Subcutaneous preadipocyte (primary cell): Measurements from ENCODE around the gene HS3ST1. TPM values are rescaled to one million over a fixed set of nuclear protein-coding genes. Genes with fewer than 3 reads are reported as not detected.

Experiments
- small RNA-seq: library from RNA; depleted of rRNA; stranded (forward); fragments of <200 nt; gene quantifications from one replicate; pipeline ENCODE3, GENCODE V24; 2012
- total RNA-seq: library from RNA; depleted of rRNA; stranded (reverse); fragments of >200 nt; gene quantifications from 2 replicates; pipeline ENCODE4 v1.2.3, GENCODE V29; 2012

HS3ST1 gene
- not detected in 2 replicates for total RNA-seq

DNA sequence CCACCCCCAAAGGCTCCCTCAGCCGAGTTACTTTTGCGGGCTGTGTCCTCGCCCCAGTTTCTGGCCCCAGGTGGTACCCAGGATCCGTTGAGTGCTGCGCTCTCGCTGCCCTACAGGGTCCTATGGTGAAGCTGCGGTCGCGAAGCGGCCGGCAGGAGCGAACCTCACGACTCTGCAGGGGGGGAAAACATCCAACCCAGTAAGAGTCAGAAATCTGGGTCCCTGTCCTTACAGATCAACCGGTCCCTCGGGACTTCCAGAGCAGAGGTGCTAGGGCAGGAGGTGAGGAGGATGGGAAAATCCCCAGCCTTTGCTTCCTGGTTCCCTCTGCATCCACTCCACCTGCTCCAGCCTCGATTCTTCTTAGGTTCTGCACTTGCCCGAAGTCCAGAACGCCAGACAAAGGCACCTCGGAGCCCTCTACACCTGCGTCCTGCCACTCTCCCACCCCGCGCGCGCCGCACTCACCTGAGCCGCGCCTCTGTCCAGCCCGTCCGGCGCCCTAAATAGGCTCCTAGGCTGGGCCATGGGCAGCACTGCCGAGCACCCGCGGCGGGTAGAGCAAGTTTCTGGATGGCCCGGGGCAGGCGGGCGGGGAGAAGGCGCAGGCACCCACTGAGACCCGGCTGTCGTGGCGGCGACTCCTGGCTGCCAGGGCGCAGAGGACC is at the start of gene HS3ST1:
Gene HS3ST1, minus strand, starts transcription at position 664 of the 668 bp plus-strand sequence. CDS start 28,889 bp downstream, outside the sequence.

Small RNA genes lying within 50 kb of the gene (small RNA-seq; reads per million reads assigned to genes)
- gene MIR572 (not detected), gene RNA5SP156 (not detected)
